ENCODE measurements around the gene LPIN2.

- TF ChIP-seq POLR2AphosphoS5 (IDR thresholded peaks at IDR 0.05) (no peak), POLR2A (IDR thresholded peaks at IDR 0.05) (no peak), CTCF (IDR thresholded peaks at IDR 0.05 in 8 of 11, conservative IDR thresholded peaks at IDR 0.05 in 3 of 11) (no peak)
Observed at GRCh38 chr18:2994020-2994589, 18.8 kb downstream of the LPIN2 start.

Measured in spleen (tissue), 7 donors.